Spleen (tissue), 11 donors: ENCODE data around the gene OR4X2. TPM values are rescaled to one million over a fixed set of nuclear protein-coding genes. Genes with fewer than 3 reads are reported as not detected.
"Not testable (repeated sequence)": the region's sequence is repeated elsewhere in the genome, so short reads cannot be mapped to it uniquely, and the experiment has no call there.

ENCODE experiments used
- DNase-seq: peaks from one replicate; pipeline ENCODE4 v3.0.0-alpha.2; 2020
- H3K27ac ChIP-seq, 8 donors: fragments of 200-600 bp; sonication (generic) in 7 of 8; 1 replicate in 4 of 8; 2 replicates in 4 of 8; pipeline versions ENCODE4 v1.5.0 to v1.8.0; 2016 to 2021; ENCODE audit warnings: inconsistent platforms in 4 of 8, mild to moderate bottlenecking in 4 of 8, moderate library complexity in 1 of 8
- H3K27me3 ChIP-seq, 7 donors: fragments of 200-600 bp; sonication (generic) in 6 of 7; replicated peaks in 1 of 7; 1 replicate in 4 of 7; 2 replicates in 3 of 7; pipeline versions ENCODE4 v1.5.0 to v1.8.0; 2016 to 2021; ENCODE audit warnings: inconsistent platforms in 3 of 7, mild to moderate bottlenecking in 1 of 7
- H3K36me3 ChIP-seq, 6 donors: fragments of 200-600 bp; sonication (generic) in 5 of 6; 1 replicate in 4 of 6; 2 replicates in 2 of 6; pipeline versions ENCODE4 v1.5.0 to v1.8.0; 2016 to 2021; ENCODE audit warnings: inconsistent platforms in 2 of 6
- H3K4me1 ChIP-seq, 6 donors: fragments of 200-600 bp; sonication (generic) in 5 of 6; 1 replicate in 3 of 6; 2 replicates in 3 of 6; pipeline versions ENCODE4 v1.5.0 to v1.8.0; 2016 to 2021; ENCODE audit warnings: inconsistent platforms in 3 of 6
- H3K4me3 ChIP-seq, 8 donors: fragments of 200-600 bp; sonication (generic) in 7 of 8; 1 replicate in 4 of 8; 2 replicates in 4 of 8; pipeline versions ENCODE4 v1.5.0 to v1.8.0; 2016 to 2021; ENCODE audit warnings: inconsistent platforms in 4 of 8, mild to moderate bottlenecking in 4 of 8, moderate library complexity in 2 of 8
- H3K9me3 ChIP-seq, 8 donors: fragments of 200-600 bp; sonication (generic) in 7 of 8; 1 replicate in 4 of 8; 2 replicates in 4 of 8; pipeline versions ENCODE4 v1.5.0 to v1.8.0; 2016 to 2021; ENCODE audit warnings: inconsistent platforms in 4 of 8
- CTCF ChIP-seq, 11 experiments: fragments of 200-600 bp in 7 of 11; fragments of 450-650 bp in 4 of 11; sonication (generic) in 4 of 11; IDR thresholded peaks in 8 of 11; conservative IDR thresholded peaks in 3 of 11; 1 replicate in 7 of 11; 2 replicates in 4 of 11; pipeline versions ENCODE4 v1.4.0 to v1.8.0; 2016 to 2021; ENCODE audit warnings: antibody characterized with exemption in 11 of 11, inconsistent platforms in 4 of 11, mild to moderate bottlenecking in 1 of 11
- POLR2A ChIP-seq, 3 donors: fragments of 450-650 bp; IDR thresholded peaks; one replicate each; pipeline ENCODE4 v1.5.1; 2017; ENCODE audit warnings: antibody characterized with exemption in 3 of 3, mild to moderate bottlenecking in 1 of 3
- POLR2AphosphoS5 ChIP-seq, 3 donors: sonication (generic); formaldehyde crosslinking; IDR thresholded peaks; one replicate each; pipeline ENCODE4 v1.5.1; 2017; ENCODE audit warnings: antibody characterized with exemption in 3 of 3
- WGBS, 5 donors: extraction: QIAGEN DNeasy Blood & Tissue Kit in 3 of 5; methylation state at CpG; one replicate each; pipeline versions ENCODE4 v1.1.5 to v1.1.7; 2013 to 2018; 5-methylcytosine and 5-hydroxymethylcytosine counted together
- intact Hi-C: fragments of 100-400 bp; cut with DNase I; formaldehyde crosslinking; loops from one replicate; pipeline ENCODE4 v1.15.0; 2023; ENCODE audit warnings: low total_unique reads
- polyA plus RNA-seq, 3 donors: library from polyadenylated mRNA; stranded (reverse); fragments of 200-250 nt; gene quantifications; one replicate each; pipeline ENCODE4 v1.2.1, GENCODE V29; 2013
- total RNA-seq, 7 donors: library from RNA; depleted of rRNA in 3 of 7; stranded (reverse); fragments of >200 nt in 3 of 7; fragmentation: NEBNext Ultra II Directional in 4 of 7; extraction: Animal tissue kit (Norgen Biotek cat#: 25700) in 4 of 7; gene quantifications; one replicate each; pipeline versions ENCODE4 v1.1.0 to v1.2.1, GENCODE V29; 2016 to 2021
- donor health status: healthy with polysubstance abuse.
- donor health status: DM: no; HTN: no; CAD: no; lungs with moderate emphysema.
- donor health status: DM: no; HTN: no; CAD: no.
- donor health status: Bipolar disorder and iron deficiency.
- donor health status: healthy.
- donor health status: DM: no; HTN: no; CAD: no.
- donor health status: DM: yes; HTN: yes; CAD: no.

The OR4X2 gene
- total and polyA plus RNA-seq, 10 donors: not detected

- peaks cover 0 to 7% (median 0%) of the 10 kb centered on the region in 7 donors for H3K27me3 ChIP-seq
- H3K27ac ChIP-seq: no peak overlapping the region
- no peak for DNase-seq
- H3K4me3 ChIP-seq: no peak overlapping the region
- intact Hi-C loops: no loop called here
- H3K36me3 ChIP-seq: no peaks in the 10 kb centered on the region
- WGBS, 5 donors: 75 to 90% (median 85%) methylated on average over 7 to 18 of the region's 18 CpGs
- H3K4me1 ChIP-seq: no peaks in the 10 kb centered on the region
- TF ChIP-seq CTCF (IDR thresholded peaks at IDR 0.05 in 8 of 11, conservative IDR thresholded peaks at IDR 0.05 in 3 of 11): no peak
- TF ChIP-seq POLR2AphosphoS5 (IDR thresholded peaks at IDR 0.05): no peak
- TF ChIP-seq POLR2A (IDR thresholded peaks at IDR 0.05): no peak
- peaks cover 0 to 20% (median 9%) of the 10 kb centered on the region in 8 donors for H3K9me3 ChIP-seq
These were observed 16.1 kb upstream of the OR4X2 start for GRCh38 chr11:48228761-48229160.

GRCh38 chr11:48230057-48230456 is 14.8 kb upstream of the OR4X2 start:
- 86 to 93% (median 89%) methylated on average over 11 of the region's 11 CpGs for WGBS, 5 donors

GRCh38 chr11:48237727-48238126 is 7.2 kb upstream of the OR4X2 start:
- Histone ChIP-seq H3K36me3 (no peaks in the 10 kb centered on the region), H3K4me1 (no peaks in the 10 kb centered on the region), H3K9me3 (peaks cover 0 to 4% (median 0%) of the 10 kb centered on the region in 8 donors), H3K27ac (no peak overlapping the region), H3K4me3 (no peak overlapping the region), H3K27me3 (peaks cover 0 to 25% (median 0%) of the 10 kb centered on the region in 7 donors)
- no peak for DNase-seq
- no peak for TF ChIP-seq CTCF (IDR thresholded peaks at IDR 0.05 in 8 of 11, conservative IDR thresholded peaks at IDR 0.05 in 3 of 11)
- TF ChIP-seq POLR2A (IDR thresholded peaks at IDR 0.05): no peak
- TF ChIP-seq POLR2AphosphoS5 (IDR thresholded peaks at IDR 0.05): no peak
- WGBS, 5 donors: 36 to 53% (median 45%) methylated on average over 3 of the region's 3 CpGs
- intact Hi-C loops: no loop called here

More at GRCh38 chr11:48230057-48230456, 14.8 kb upstream of the OR4X2 start:
- intact Hi-C loops, H3K4me3 ChIP-seq, H3K27me3 ChIP-seq, H3K4me1 ChIP-seq, DNase-seq, H3K27ac ChIP-seq, H3K36me3 ChIP-seq: not testable (repeated sequence)
- H3K9me3 ChIP-seq: peaks cover 0 to 20% (median 9%) of the 10 kb centered on the region in 8 donors

- intact Hi-C loops: no loop called here
- H3K27me3 ChIP-seq: peaks cover 0 to 24% (median 0%) of the 10 kb centered on the region in 7 donors
- peaks cover 0 to 4% (median 0%) of the 10 kb centered on the region in 8 donors for H3K9me3 ChIP-seq
- H3K27ac ChIP-seq: no peak overlapping the region
- TF ChIP-seq POLR2AphosphoS5 (IDR thresholded peaks at IDR 0.05) (no peak), POLR2A (IDR thresholded peaks at IDR 0.05) (no peak), CTCF (IDR thresholded peaks at IDR 0.05 in 8 of 11, conservative IDR thresholded peaks at IDR 0.05 in 3 of 11) (no peak)
- no peaks in the 10 kb centered on the region for H3K36me3 ChIP-seq
- no peaks in the 10 kb centered on the region for H3K4me1 ChIP-seq
- no peak for DNase-seq
- 60 to 80% (median 67%) methylated on average over 3 of the region's 3 CpGs for WGBS, 5 donors
- no peak overlapping the region for H3K4me3 ChIP-seq
These were observed 2.4 kb upstream of the OR4X2 start for GRCh38 chr11:48242501-48242900.

- DNase-seq: no peak
- Histone ChIP-seq H3K4me3 (no peak overlapping the region), H3K27me3 (peaks cover 0 to 3% (median 0%) of the 10 kb centered on the region in 7 donors), H3K27ac (no peak overlapping the region), H3K9me3 (peaks cover 0 to 30% (median 19%) of the 10 kb centered on the region in 8 donors), H3K4me1 (no peaks in the 10 kb centered on the region), H3K36me3 (no peaks in the 10 kb centered on the region)
- intact Hi-C loops: no loop called here
- 79 to 96% (median 91%) methylated on average over 1 of the region's 1 CpG for WGBS, 5 donors
- TF ChIP-seq POLR2A (IDR thresholded peaks at IDR 0.05) (no peak), POLR2AphosphoS5 (IDR thresholded peaks at IDR 0.05) (no peak), CTCF (IDR thresholded peaks at IDR 0.05 in 8 of 11, conservative IDR thresholded peaks at IDR 0.05 in 3 of 11) (no peak)
These were observed 4.0 kb downstream of the OR4X2 start for GRCh38 chr11:48248902-48249301.
